GM18519 (cell line): ENCODE data around the gene XCL2.
"Not testable (repeated sequence)": the region's sequence is repeated elsewhere in the genome, so short reads cannot be mapped to it uniquely, and the experiment has no call there.

ENCODE experiments used
- ATAC-seq: cut with Tn5 transposase; IDR thresholded peaks from one replicate; pipeline ENCODE4 v1.9.1; 2021; ENCODE audit warnings: mild to moderate bottlenecking, moderate library complexity; ENCODE audit not compliant: unreplicated experiment, low FRiP score

XCL2 gene, protein sequence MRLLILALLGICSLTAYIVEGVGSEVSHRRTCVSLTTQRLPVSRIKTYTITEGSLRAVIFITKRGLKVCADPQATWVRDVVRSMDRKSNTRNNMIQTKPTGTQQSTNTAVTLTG

DNA sequence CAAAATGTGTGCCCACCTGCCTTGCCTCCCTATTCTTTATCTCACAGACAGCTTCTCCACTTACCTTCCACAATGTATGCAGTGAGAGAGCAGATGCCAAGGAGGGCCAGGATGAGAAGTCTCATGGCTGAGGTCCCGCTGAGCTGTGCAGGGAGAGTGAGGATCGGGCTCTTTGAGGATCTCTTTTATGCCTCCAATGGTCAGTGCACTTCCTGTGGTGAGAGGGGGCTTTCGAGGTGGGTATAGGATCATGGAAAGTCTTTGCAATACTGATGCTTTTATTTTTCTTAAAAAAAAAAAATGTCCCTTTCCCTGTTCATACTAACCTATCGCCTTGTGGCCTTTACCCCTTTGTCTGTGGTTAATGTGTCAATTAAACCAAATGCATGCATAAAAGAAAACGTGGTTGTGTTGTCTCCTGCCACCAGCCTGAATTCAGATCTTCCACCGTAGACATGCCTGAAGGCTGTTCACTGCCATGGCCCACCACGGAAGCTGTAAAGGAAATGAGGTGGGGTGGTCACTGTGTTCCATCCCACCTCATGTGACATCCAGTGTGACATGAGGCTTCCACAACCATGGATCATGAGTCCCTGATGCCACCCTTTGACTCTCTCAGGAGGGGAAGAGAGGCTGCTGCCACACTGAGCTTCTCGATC lies at the start of gene XCL2:
TSS of gene XCL2 (minus strand) at position 158 of the 659 bp plus-strand sequence. CDS start at position 125, 33 bp downstream.
- ATAC-seq = not testable (repeated sequence)

DNA sequence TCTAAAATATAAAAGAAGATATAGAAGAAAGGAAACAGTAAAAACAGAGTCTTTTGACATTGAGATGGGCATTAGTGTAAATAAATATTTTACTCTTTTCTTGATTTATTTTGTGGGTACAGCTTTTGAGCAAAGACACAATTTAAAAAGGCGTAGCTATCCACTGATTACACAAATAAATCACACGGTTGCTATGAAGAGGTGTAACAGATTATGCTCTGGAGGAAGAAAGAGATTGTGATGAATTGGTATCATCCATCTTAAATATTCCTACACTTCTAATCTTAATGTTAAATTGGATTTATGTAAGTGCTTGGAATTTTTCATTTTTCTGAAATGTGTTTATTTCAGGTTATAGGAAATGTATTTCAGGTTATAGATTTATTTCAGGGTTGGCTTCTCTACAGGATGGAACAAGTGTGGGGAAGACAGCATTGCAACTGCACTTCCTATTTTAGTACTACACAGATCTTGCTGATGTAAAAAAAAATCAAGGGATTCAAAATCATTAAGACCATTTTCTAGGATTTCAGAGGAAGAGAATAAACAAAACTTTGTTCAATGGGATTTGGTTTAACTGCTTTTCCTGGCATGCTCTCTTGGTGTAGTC lies 47.9 kb upstream of the XCL2 start:
- no peak for ATAC-seq

DNA sequence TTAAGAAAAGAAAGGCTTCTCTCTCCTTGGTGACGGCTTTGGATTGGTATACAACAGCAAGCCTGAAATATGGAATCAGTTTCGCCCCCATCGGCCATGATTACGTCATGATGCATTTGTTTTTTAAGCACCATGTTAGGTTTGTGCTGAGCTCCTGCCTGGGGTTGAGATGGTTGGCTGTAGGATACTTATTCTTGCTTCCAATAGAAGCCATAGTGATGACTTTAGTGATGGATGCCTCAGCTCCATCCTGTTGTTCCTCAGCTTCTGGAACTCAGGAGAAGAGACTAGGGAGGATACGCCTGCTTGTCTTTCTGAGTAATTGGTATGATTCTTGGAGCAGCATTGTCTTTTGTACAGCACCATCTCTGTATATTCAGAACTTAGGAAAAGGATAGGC lies 47.3 kb upstream of the XCL2 start:
- no peak for ATAC-seq

- no peak for ATAC-seq
Measured at GRCh38 chr1:168589167-168589566, 45.4 kb upstream of the XCL2 start.

DNA sequence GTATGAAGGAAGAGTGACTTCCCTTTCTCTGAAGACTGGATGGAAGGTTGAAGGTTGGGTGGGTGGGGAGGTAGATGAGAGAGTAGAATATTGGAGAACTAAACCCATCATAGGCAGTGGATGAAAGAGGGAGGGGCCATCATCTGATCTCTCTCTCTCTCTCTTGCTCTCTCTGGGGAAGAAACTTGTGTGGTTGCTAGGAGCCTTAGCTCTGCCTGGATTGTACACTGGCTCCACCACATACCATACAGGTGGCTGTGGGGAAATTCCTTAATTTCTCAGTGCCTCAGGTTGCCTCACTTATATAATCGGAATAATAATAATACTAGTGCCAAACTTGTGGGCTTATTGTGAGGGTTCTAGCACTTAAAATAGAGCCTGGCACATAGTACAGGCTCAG lies 42.1 kb upstream of the XCL2 start:
- ATAC-seq = no peak

GRCh38 chr1:168585191-168585590 lies 41.4 kb upstream of the XCL2 start:
- no peak for ATAC-seq

- no peak for ATAC-seq
Measured at GRCh38 chr1:168583571-168583970, 39.8 kb upstream of the XCL2 start.

- no peak for ATAC-seq
Measured at GRCh38 chr1:168582688-168583336, 39.0 kb upstream of the XCL2 start.

DNA sequence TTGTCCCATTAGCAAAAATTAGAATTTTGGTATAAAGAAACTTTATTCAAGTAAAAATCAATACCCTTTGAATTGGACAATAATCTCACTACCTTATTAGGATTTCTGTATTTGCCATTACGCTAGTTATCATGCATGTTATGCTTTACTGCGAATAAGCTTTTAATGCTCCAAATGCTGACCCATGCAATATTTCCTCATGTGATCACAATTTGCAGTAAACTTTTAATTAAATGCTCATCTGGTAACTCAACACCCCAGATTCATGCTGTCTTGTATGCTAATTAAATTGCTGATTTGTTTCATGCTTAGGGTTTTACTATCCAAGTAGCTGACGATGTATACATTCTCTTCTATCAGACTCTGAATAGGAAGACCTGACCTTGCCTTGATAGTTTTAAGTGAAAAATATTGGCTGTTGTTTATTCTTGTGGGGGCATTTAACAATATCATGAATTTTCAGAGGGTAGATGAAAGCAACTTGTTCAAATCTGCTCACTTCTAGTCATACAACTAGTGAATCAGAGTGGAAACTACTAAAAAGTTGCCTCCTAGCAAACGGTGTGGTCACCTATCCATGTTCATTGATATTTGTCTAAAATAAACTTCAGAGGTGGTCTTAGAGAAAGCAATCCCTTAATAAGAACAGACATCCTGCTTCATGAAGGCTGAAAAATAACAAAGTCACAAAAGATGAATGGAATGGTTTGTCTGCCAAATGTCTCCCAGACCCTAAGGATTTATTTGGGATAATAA lies 38.2 kb upstream of the XCL2 start:
- no peak for ATAC-seq

DNA sequence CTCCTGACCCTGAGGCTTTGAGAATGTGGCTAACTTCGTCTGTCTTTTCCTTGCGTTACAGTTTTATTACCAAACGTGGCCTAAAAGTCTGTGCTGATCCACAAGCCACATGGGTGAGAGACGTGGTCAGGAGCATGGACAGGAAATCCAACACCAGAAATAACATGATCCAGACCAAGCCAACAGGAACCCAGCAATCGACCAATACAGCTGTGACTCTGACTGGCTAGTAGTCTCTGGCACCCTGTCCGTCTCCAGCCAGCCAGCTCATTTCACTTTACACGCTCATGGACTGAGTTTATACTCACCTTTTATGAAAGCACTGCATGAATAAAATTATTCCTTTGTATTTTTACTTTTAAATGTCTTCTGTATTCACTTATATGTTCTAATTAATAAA lies 37.2 kb upstream of the XCL2 start:
- not testable (repeated sequence) for ATAC-seq

GRCh38 chr1:168580290-168580689 lies 36.5 kb upstream of the XCL2 start:
- ATAC-seq = not testable (repeated sequence)

DNA sequence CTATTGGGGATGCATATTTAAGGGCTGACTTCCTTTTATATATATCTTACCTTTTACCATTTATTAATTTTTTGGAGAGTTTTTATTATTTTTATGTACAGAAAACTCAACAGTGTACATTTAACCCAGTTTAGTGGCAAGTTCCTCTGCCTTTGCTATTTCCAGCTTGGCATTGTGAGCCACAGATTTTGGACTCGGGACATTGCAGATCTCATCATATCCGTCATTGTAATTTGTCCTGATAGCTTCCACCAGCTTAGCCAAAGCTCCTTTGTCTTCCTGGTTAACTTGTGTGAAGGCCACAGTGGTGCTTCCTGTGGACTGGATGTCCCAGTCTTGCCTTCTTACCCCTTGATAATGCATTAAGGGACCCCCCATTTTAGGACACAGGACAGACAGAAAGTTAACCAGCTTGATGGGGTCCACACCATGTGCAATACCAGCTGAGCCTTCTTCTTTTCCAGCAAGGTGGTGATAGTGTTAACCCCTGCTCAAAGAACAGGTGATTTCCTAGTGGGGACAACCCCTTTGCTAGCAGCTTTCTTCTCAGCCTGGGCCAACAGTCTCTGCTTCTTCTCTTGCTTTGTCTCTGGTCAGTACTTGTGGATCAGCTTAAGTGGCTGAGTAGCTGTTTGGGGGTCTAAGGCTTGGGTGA lies 34.9 kb upstream of the XCL2 start:
- ATAC-seq = not testable (repeated sequence)

- not testable (repeated sequence) for ATAC-seq
Measured at GRCh38 chr1:168576245-168576688, 32.5 kb upstream of the XCL2 start, which contains the start of gene XCL1. Gene XCL1, plus strand, starts transcription at chr1:168576605. Its CDS starts 33 bp downstream, at chr1:168576638.

- not testable (repeated sequence) for ATAC-seq
Measured at GRCh38 chr1:168574234-168574633, 30.4 kb upstream of the XCL2 start.

- ATAC-seq = no peak
Measured at GRCh38 chr1:168572633-168573032, 28.8 kb upstream of the XCL2 start.

GRCh38 chr1:168570652-168571051 lies 26.9 kb upstream of the XCL2 start:
- no peak for ATAC-seq

GRCh38 chr1:168568346-168568745 lies 24.5 kb upstream of the XCL2 start:
- ATAC-seq = no peak

GRCh38 chr1:168567568-168567967 lies 23.8 kb upstream of the XCL2 start:
- no peak for ATAC-seq

DNA sequence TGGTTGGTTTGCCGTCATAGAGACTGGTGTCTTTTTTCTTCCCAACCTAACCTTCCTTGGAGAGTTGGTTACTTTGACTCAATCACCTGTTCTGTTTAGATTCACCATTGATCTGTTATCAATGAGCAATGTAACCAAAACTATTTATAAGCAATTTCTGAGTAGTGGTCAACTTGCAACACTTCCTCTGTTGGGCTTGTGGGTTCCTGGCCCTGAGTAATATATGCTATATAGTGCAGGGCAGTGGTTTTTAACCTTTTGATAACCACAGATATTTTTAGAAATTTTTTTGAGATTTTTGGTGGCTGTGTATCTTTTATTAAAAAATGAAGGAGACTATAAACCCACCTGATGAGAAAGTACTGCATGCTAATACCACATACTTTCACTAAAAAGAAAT lies 23.2 kb upstream of the XCL2 start:
- ATAC-seq = no peak

GRCh38 chr1:168565825-168566224 lies 22.0 kb upstream of the XCL2 start:
- no peak for ATAC-seq
